DOHH2 (cell line): Measurements from ENCODE around the gene RPRD1B.

Experiments
- H3F3A ChIP-seq: fragments of 200-600 bp; sonication (generic), shearing (Covaris generic); 2 replicates; pipeline ENCODE4 v1.6.0; 2016; ENCODE audit warnings: antibody characterized with exemption, mild to moderate bottlenecking; ENCODE audit not compliant: control insufficient read depth, insufficient read depth
- H3K27ac ChIP-seq: fragments of 200-600 bp; sonication (generic); 2 replicates; pipeline ENCODE4 v1.5.1; 2014; ENCODE audit warnings: low read depth, mild to moderate bottlenecking, low read length, moderate library complexity
- H3K27me3 ChIP-seq: fragments of 200-600 bp; sonication (generic); 2 replicates; pipeline ENCODE4 v1.6.1; 2014; ENCODE audit warnings: mild to moderate bottlenecking, low read length, mixed read lengths; ENCODE audit not compliant: control insufficient read depth
- H3K36me3 ChIP-seq: fragments of 200-600 bp; sonication (generic); 2 replicates; pipeline ENCODE4 v1.6.1; 2014; ENCODE audit warnings: mild to moderate bottlenecking, low read length, moderate library complexity, mixed read lengths; ENCODE audit not compliant: control insufficient read depth
- H3K4me1 ChIP-seq: fragments of 200-600 bp; sonication (generic); 2 replicates; pipeline ENCODE4 v1.6.1; 2014; ENCODE audit warnings: mild to moderate bottlenecking, low read length, mixed read lengths; ENCODE audit not compliant: control insufficient read depth
- H3K4me2 ChIP-seq: fragments of 200-600 bp; sonication (generic); 2 replicates; pipeline ENCODE4 v1.6.0; 2014; ENCODE audit warnings: mild to moderate bottlenecking, low read length, moderate library complexity
- H3K4me3 ChIP-seq: fragments of 200-600 bp; sonication (generic); 2 replicates; pipeline ENCODE4 v1.5.1; 2014; ENCODE audit warnings: mild to moderate bottlenecking, low read length, mixed read lengths
- H3K79me2 ChIP-seq: fragments of 200-600 bp; sonication (generic); 2 replicates; pipeline ENCODE4 v1.6.1; 2014; ENCODE audit warnings: mild to moderate bottlenecking, low read length, mixed read lengths; ENCODE audit not compliant: control insufficient read depth
- H3K9me2 ChIP-seq: fragments of 200-600 bp; sonication (generic); replicated peaks from 2 replicates; pipeline ENCODE4 v1.6.1; 2014; ENCODE audit warnings: mild to moderate bottlenecking, low read length, mixed read lengths; ENCODE audit not compliant: control insufficient read depth
- H3K9me3 ChIP-seq: fragments of 200-600 bp; sonication (generic); 2 replicates; pipeline ENCODE4 v1.6.1; 2014; ENCODE audit warnings: antibody characterized with exemption, low read length, mixed read lengths; ENCODE audit not compliant: control insufficient read depth, insufficient read depth
- H4K20me1 ChIP-seq: fragments of 200-600 bp; sonication (generic); 2 replicates; pipeline ENCODE4 v1.6.0; 2014; ENCODE audit warnings: low read depth, mild to moderate bottlenecking, antibody characterized with exemption, low read length, moderate library complexity; ENCODE audit not compliant: control insufficient read depth, insufficient read depth
- CTCF ChIP-seq: fragments of 200-600 bp; sonication (generic); IDR thresholded peaks from one replicate; pipeline ENCODE4 v1.5.1; 2014; ENCODE audit warnings: antibody characterized with exemption, mild to moderate bottlenecking, low read depth, low read length; ENCODE audit not compliant: poor library complexity, severe bottlenecking
- EZH2phosphoT487 ChIP-seq: fragments of 200-600 bp; sonication (generic); IDR thresholded peaks from 2 replicates; pipeline ENCODE4 v1.6.1; 2017; ENCODE audit warnings: borderline replicate concordance, mild to moderate bottlenecking, antibody characterized with exemption, low read length, moderate library complexity, mixed read lengths

The RPRD1B gene

GRCh38 chr20:38121741-38122140, 88.2 kb downstream of the RPRD1B start:
- no peaks in the 10 kb centered on the region for H3K79me2 ChIP-seq
- no peaks in the 10 kb centered on the region for H3K9me3 ChIP-seq
- no peaks in the 10 kb centered on the region for H4K20me1 ChIP-seq
- H3K9me2 ChIP-seq: no peaks in the 10 kb centered on the region
- H3K27me3 ChIP-seq: peaks cover 4% of the 10 kb centered on the region
- H3K27ac ChIP-seq: no peak overlapping the region
- no peaks in the 10 kb centered on the region for H3K36me3 ChIP-seq
- no peak overlapping the region for H3K4me2 ChIP-seq
- H3F3A ChIP-seq: no peaks in the 10 kb centered on the region
- no peaks in the 10 kb centered on the region for H3K4me1 ChIP-seq
- no peak for TF ChIP-seq CTCF
- TF ChIP-seq EZH2phosphoT487: no peak
- H3K4me3 ChIP-seq: no peak overlapping the region

- Histone ChIP-seq H3K36me3 (no peaks in the 10 kb centered on the region), H3K9me2 (no peaks in the 10 kb centered on the region), H3K4me2 (no peak overlapping the region), H3K27ac (no peak overlapping the region), H3K9me3 (no peaks in the 10 kb centered on the region), H3K4me3 (no peak overlapping the region), H3K27me3 (no peaks in the 10 kb centered on the region), H3K79me2 (no peaks in the 10 kb centered on the region), H4K20me1 (no peaks in the 10 kb centered on the region), H3F3A (no peaks in the 10 kb centered on the region), H3K4me1 (no peaks in the 10 kb centered on the region)
- TF ChIP-seq CTCF: no peak
- no peak for TF ChIP-seq EZH2phosphoT487
These were observed 89.6 kb downstream of the RPRD1B start for GRCh38 chr20:38123021-38123587.

- Histone ChIP-seq H3K36me3 (no peaks in the 10 kb centered on the region), H3K79me2 (no peaks in the 10 kb centered on the region), H3K9me3 (no peaks in the 10 kb centered on the region), H3F3A (no peaks in the 10 kb centered on the region), H3K27me3 (no peaks in the 10 kb centered on the region), H3K4me3 (no peak overlapping the region), H4K20me1 (no peaks in the 10 kb centered on the region), H3K4me1 (no peaks in the 10 kb centered on the region), H3K9me2 (no peaks in the 10 kb centered on the region), H3K27ac (no peak overlapping the region), H3K4me2 (no peak overlapping the region)
- TF ChIP-seq EZH2phosphoT487 (no peak), CTCF (no peak)
These were observed 91.9 kb downstream of the RPRD1B start for GRCh38 chr20:38125157-38126056.
